ENCODE results near the gene HMG20A.

Gene HMG20A

GRCh38 chr15:77430213-77430612 lies 9.5 kb downstream of the HMG20A start:
- DNase-seq (ENCODE audit: low read depth) = no peak

- no peak for DNase-seq (ENCODE audit: low read depth)
Observed at GRCh38 chr15:77430652-77431051, 10.0 kb downstream of the HMG20A start.

DNA sequence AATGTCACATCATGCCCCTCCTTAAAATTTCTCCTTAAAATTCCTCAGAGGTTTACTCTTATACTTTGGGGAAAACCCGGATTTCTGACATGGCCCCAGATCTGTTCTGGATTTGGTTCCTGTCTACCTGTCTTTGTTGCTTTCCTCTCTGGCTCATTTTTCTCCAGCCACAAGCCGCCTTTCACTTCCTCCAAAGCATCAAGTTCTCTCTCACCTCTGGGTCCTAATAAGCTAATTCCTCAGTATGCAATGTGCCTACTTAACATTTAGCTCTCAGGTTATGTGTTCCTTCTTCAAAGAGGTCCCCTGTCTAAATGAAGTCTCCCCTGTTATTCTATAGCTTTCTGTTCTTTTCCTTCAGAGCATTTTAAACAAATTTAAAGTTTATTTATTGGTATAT lies 16.1 kb downstream of the HMG20A start:
- DNase-seq (ENCODE audit: low read depth) = no peak

DNA sequence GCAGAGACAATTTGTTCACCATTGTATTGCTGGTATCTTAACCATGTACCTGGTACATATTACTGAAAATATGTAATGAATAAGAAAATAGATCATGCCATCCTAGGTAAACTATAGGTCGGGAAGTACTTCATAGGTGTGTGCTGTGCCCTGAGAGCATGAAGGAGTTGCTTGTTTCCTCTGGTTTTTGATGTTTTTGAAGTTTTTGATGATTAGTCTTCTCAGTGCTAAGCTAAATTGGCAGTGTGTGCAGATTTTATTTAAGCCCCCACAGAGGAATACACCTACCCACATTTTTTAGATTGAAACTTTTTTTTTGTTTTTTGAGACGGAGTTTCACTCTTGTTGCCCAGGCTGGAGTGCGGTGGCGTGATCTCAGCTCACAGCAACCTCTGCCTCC lies 16.6 kb downstream of the HMG20A start:
- DNase-seq (ENCODE audit: low read depth) = no peak

- DNase-seq (ENCODE audit: low read depth) = no peak
Observed at GRCh38 chr15:77440378-77440999, 19.8 kb downstream of the HMG20A start.

DNA sequence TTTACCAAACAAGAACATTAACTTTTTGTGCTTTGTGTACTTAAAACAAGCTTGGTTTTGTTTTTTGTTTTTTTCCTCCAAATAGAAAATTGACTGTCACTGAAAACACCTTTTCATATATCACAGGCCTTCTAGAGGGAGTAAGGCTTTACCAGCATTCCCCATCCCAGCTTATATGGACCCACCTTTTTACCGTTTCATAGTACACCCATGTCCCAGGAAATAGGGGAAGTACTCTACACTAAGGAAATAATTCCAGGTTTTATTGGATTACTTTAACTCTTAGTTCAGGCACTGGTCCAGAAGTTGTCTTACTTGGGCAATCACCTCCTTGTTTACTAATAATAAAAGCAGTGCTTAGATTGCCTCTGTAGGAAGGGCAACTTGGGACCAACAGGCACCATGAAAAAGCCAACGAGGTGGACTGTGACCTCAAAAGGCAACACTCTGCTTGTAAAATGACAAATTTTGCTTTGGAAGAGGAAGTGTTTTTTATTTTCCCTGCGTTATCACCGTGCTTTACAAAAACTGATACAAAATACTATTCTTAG lies 26.2 kb downstream of the HMG20A start:
- no peak for DNase-seq (ENCODE audit: low read depth)

- no peak for DNase-seq (ENCODE audit: low read depth)
Observed at GRCh38 chr15:77454265-77454664, 33.6 kb downstream of the HMG20A start.

- DNase-seq (ENCODE audit: low read depth) = no peak
Observed at GRCh38 chr15:77454951-77455350, 34.3 kb downstream of the HMG20A start.

- no peak for DNase-seq (ENCODE audit: low read depth)
Observed at GRCh38 chr15:77455696-77456321, 35.1 kb downstream of the HMG20A start.

DNA sequence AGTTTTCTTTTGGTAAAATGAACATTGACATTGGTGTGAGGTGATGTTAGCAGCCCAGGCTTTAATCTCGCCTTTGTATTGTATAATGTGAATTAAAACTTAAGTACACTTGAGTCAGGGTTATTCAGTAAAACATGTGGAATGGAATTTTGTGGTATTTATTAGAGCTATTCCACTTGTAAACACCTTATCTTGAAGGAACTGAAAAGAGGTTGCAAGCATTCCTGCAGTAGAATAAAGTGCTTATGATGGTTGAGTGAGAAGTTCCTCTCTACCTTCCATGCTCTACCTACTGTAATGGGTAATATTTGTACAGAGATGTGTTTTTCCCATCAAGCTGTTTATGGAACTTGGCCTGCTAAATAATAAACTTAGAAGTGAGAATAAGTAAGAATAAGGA lies 36.1 kb downstream of the HMG20A start:
- no peak for DNase-seq (ENCODE audit: low read depth)

DNA sequence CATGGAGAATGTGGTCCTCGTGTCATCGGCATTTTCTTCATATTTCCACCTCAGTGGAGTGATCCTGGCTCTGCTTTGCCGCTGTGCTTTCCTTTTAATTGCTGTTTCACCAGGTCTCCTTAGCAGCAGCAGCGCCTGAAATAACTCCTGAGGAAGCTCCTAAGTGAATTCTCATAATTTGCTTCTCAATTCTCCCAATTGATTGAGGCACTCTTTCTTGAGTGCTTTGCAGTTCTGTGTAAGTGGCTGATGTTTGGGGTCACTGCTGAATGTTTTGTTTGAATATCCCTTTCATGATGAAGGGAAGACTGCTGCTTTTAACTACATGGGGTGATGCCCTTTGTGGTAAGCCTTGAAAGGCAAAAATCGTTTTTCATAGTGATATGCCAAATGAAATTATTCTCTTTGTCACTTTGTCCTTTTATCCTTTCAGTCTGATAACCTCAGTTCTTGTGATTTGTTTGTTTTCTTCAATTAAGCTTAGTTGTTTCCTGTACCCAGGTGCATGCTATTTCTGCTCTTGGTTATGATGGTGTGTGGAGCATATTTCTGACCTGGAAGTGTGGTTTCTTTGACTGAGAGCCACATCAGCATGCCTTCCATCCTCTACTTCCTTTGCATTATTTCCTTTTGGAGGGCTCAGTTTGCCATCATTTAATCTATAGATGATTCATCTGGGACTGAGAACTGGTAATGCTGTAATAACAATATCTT lies 36.7 kb downstream of the HMG20A start:
- DNase-seq (ENCODE audit: low read depth) = no peak

DNA sequence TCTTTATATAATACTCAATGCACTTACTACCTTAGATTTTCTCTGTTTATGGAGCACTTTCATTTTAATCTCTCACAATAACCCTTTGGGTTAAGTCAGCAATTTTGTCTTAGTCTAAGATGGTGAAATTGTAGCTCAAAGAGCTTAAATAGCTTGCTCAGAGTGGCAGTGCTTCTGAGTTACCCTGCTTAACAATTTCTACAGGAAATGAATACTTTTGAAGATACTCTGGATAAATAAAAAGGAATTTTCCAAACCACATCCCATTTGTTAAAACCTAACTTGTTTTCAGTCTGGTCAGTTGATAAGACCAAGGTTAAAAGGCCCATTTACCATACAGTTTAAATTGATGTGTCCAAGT lies 37.2 kb downstream of the HMG20A start:
- DNase-seq (ENCODE audit: low read depth) = no peak

DNA sequence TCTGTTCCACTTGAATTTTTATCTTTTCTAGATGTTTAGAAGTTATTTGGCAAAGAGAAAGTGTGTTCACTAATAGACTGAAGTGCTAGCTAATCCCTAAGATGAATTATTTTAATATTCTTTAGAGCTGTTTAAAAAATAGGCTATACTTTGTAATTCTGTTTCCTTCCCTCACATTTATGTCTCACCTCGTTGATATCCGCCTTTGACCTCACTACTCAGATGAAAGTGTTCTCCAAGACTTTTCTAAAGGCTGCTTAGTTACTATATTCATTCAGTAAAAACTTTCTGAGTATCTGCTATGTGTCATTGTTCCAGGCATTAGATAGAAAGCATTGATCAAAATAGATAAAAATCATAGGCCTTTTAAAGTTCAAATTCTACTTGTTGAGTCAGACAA lies 38.3 kb downstream of the HMG20A start:
- no peak for DNase-seq (ENCODE audit: low read depth)

GRCh38 chr15:77461486-77461885 lies 40.8 kb downstream of the HMG20A start:
- DNase-seq (ENCODE audit: low read depth) = no peak

- DNase-seq (ENCODE audit: low read depth) = no peak
Observed at GRCh38 chr15:77464129-77464865, 43.6 kb downstream of the HMG20A start.

GRCh38 chr15:77466521-77466920 lies 45.8 kb downstream of the HMG20A start:
- DNase-seq (ENCODE audit: low read depth) = no peak

DNA sequence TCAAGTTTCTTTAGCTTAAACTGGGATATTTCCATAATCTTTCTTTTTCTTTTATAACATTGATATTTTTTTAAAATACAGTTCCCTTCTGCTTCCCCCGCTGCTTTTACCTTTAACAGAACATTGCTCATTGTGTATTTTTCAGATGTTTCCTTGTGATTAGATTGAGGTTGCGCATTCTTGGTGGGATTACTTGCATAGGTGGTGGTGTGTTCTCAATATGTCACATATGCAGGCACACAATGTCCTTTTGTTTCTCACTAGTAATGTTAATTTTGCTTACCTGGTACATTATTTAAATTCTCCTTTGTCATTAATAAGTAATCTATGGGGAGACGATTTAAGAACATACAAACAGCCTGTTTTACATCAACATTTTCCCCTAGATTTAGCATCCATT lies 48.2 kb downstream of the HMG20A start:
- DNase-seq (ENCODE audit: low read depth) = no peak

DNA sequence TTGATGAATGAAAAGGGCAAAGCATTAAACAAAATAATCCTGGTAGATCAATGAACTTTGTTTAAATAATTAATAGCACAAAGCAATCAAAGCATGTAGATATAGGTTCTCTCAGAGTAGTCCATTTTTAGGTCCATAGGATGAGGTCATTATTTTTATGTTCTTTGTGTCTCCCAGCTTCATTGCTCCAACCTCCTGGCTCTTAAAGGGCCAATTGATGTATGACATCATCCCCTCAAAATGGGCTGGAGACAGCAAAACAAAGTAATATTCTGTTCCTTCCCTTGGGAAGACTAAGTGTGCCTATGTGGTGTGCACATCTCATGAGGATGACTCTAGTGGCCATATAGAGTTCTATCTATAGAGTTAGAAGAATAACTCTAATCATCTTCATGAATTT lies 49.5 kb downstream of the HMG20A start:
- DNase-seq (ENCODE audit: low read depth) = no peak

DNA sequence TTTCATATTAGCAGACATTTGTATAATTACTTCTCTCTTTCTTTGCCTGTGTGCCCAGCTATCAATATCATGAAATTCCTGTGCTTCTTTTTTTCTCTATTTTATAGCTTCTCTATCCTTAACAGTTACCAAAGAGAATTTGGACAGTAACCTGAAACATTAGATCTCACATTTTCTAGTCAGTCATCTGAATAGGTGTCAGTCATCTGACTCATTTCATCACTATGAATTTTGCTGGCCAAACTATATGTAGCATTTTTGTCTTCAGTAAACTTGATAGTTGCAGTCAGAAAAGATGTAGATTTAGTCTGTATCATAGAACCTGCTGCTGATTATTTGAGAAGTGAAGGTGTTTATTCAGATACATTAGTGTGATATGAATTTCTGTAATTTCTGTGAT lies 52.6 kb downstream of the HMG20A start:
- no peak for DNase-seq (ENCODE audit: low read depth)

DNA sequence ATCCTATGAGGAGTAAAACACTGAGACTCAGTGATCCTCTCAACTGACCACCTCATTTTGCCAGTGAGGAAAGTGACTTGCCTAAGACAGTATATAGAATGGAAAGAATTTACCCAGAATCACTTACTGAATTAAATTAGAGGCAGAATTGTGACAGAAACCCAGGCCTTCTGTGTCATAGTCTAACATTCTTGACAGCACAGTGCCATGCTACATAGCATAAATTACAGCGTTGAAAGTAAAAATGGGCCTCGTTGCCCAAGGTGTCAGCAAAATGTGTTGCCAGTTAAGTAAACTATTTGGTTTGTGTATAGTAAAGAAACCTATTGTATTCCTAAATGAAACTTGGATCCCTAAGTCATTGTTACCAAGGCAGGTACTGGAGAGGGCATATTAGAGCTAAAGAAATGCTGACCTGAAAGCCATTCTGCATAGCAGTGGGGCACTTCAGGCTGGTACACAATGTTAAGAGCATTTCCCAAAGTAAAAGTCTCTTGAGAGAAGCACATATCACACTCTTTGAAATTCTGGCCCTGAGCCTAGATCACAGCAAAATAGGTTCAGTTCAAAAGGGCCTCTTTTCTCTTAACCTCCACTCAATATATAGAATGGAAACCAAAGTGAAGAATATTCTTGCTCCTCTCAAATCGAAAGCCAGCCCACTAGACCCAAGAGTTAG lies 53.8 kb downstream of the HMG20A start:
- DNase-seq (ENCODE audit: low read depth) = no peak

DNA sequence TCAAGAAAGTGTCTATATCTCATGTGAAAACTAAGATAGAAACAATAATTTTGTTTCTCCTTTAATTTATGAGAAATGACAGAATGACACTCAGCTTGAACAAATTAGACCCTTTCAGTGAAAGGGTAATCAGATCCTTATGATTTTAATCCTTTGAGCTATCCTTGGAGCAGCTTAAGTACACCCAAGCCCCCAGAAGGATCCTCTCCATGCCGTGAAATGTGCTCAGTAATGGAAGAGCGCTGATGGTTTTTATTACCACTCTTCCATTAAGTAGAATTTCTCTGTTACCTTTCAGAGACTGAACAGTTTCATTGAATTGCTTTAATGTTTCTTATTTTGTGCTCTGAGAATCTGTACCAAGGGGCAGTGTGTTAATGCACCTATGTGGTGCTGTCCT lies 54.3 kb downstream of the HMG20A start:
- no peak for DNase-seq (ENCODE audit: low read depth)

GRCh38 chr15:77475898-77476297 lies 55.2 kb downstream of the HMG20A start:
- no peak for DNase-seq (ENCODE audit: low read depth)

Measured in CMK (cell line).